Karpas-422 (cell line): ENCODE data around the gene DMXL2. TPM values are rescaled to one million over a fixed set of nuclear protein-coding genes. Genes with fewer than 3 reads are reported as not detected.
A peak's percentile ranks its signal among the peaks of the same experiment; 100 is the strongest.

ENCODE experiments used
- DNase-seq: peaks from one replicate; pipeline ENCODE4 v3.0.0-alpha.2; 2015
- H2AFZ ChIP-seq: fragments of 200-600 bp; sonication (generic); 2 replicates; pipeline ENCODE4 v1.6.1; 2014; ENCODE audit warnings: antibody characterized with exemption, low read length, mixed read lengths
- H3K27ac ChIP-seq: fragments of 200-600 bp; sonication (generic); 2 replicates; pipeline ENCODE4 v1.5.1; 2014; ENCODE audit warnings: mild to moderate bottlenecking, low read length, moderate library complexity
- H3K27me3 ChIP-seq: fragments of 200-600 bp; sonication (generic); 2 replicates; pipeline ENCODE4 v1.6.1; 2014; ENCODE audit warnings: low read length, mixed read lengths
- H3K36me3 ChIP-seq: fragments of 200-600 bp; sonication (generic); 2 replicates; pipeline ENCODE4 v1.6.1; 2014; ENCODE audit warnings: low read length, mixed read lengths; ENCODE audit not compliant: insufficient read depth
- H3K4me1 ChIP-seq: fragments of 200-600 bp; sonication (generic); 2 replicates; pipeline ENCODE4 v1.6.1; 2014; ENCODE audit warnings: mild to moderate bottlenecking, low read length, mixed read lengths
- H3K4me2 ChIP-seq: fragments of 200-600 bp; sonication (generic); 2 replicates; pipeline ENCODE4 v1.6.1; 2014; ENCODE audit warnings: low read length, low read depth, mild to moderate bottlenecking; ENCODE audit not compliant: poor library complexity, severe bottlenecking
- H3K4me3 ChIP-seq: fragments of 200-600 bp; sonication (generic); 2 replicates; pipeline ENCODE4 v1.5.1; 2014; ENCODE audit warnings: mild to moderate bottlenecking, antibody characterized with exemption, low read length, mixed read lengths
- H3K79me2 ChIP-seq: fragments of 200-600 bp; sonication (generic); 2 replicates; pipeline ENCODE4 v1.6.1; 2014; ENCODE audit warnings: mild to moderate bottlenecking, low read length, mixed read lengths
- H3K9ac ChIP-seq: fragments of 200-600 bp; sonication (generic); 2 replicates; pipeline ENCODE4 v1.6.0; 2014; ENCODE audit warnings: low read length
- H3K9me2 ChIP-seq: fragments of 200-600 bp; sonication (generic), shearing (Covaris generic); replicated peaks from 2 replicates; pipeline ENCODE4 v1.6.0; 2014; ENCODE audit warnings: mild to moderate bottlenecking, low read length, moderate library complexity; ENCODE audit not compliant: insufficient read depth
- H3K9me3 ChIP-seq: fragments of 300-700, 200-600 bp; sonication (generic); 2 replicates; pipeline ENCODE4 v1.6.1; 2014; ENCODE audit warnings: low read length, mixed read lengths
- H4K20me1 ChIP-seq: fragments of 200-600 bp; sonication (generic); 2 replicates; pipeline ENCODE4 v1.6.1; 2014; ENCODE audit warnings: mild to moderate bottlenecking, antibody characterized with exemption, low read length, low read depth; ENCODE audit not compliant: insufficient read depth
- total RNA-seq: library from RNA; depleted of rRNA; stranded (reverse); fragments of >200 nt; shearing (Covaris generic); gene quantifications from 2 replicates; pipeline ENCODE4 v1.2.3, GENCODE V29; 2014; ENCODE audit warnings: low replicate concordance

DMXL2 gene
- total RNA-seq, 1 experiment from 2014 or later = 17.8 TPM

GRCh38 chr15:51600114-51600513, 22.5 kb downstream of the DMXL2 start:
- Histone ChIP-seq H3K27me3 (no peaks in the 10 kb centered on the region), H2AFZ (no peak overlapping the region), H3K36me3 (no peaks in the 10 kb centered on the region), H3K79me2 (no peaks in the 10 kb centered on the region), H3K4me3 (no peak overlapping the region), H4K20me1 (0 out of 2 replicates have a peak, but pooled peaks cover 3% of the 10 kb centered on the region), H3K27ac (no peak overlapping the region), H3K4me1 (no peaks in the 10 kb centered on the region), H3K9me2 (no peaks in the 10 kb centered on the region), H3K9me3 (no peaks in the 10 kb centered on the region), H3K9ac (no peak overlapping the region), H3K4me2 (no peak overlapping the region)
- DNase-seq = no peak

- peak; percentile 50 for DNase-seq
- no peaks in the 10 kb centered on the region for H3K36me3 ChIP-seq
- no peak overlapping the region for H3K4me3 ChIP-seq
- H2AFZ ChIP-seq = no peak overlapping the region
- H3K27ac ChIP-seq = no peak overlapping the region
- H4K20me1 ChIP-seq = no peaks in the 10 kb centered on the region
- no peaks in the 10 kb centered on the region for H3K27me3 ChIP-seq
- no peaks in the 10 kb centered on the region for H3K9me2 ChIP-seq
- no peaks in the 10 kb centered on the region for H3K9me3 ChIP-seq
- H3K4me2 ChIP-seq = no peak overlapping the region
- H3K79me2 ChIP-seq = no peaks in the 10 kb centered on the region
- no peak overlapping the region for H3K9ac ChIP-seq
- H3K4me1 ChIP-seq = no peaks in the 10 kb centered on the region
Observed at GRCh38 chr15:51589881-51590568, 32.5 kb downstream of the DMXL2 start.

- no peak overlapping the region for H3K4me3 ChIP-seq
- H4K20me1 ChIP-seq = no peaks in the 10 kb centered on the region
- no peak overlapping the region for H3K9ac ChIP-seq
- H3K4me1 ChIP-seq = no peaks in the 10 kb centered on the region
- no peak for DNase-seq
- H3K9me3 ChIP-seq = no peaks in the 10 kb centered on the region
- H2AFZ ChIP-seq = no peak overlapping the region
- no peaks in the 10 kb centered on the region for H3K36me3 ChIP-seq
- H3K27ac ChIP-seq = no peak overlapping the region
- H3K9me2 ChIP-seq = no peaks in the 10 kb centered on the region
- H3K4me2 ChIP-seq = no peak overlapping the region
- H3K27me3 ChIP-seq = no peaks in the 10 kb centered on the region
- H3K79me2 ChIP-seq = no peaks in the 10 kb centered on the region
Observed at GRCh38 chr15:51588966-51589365, 33.6 kb downstream of the DMXL2 start.

GRCh38 chr15:51585986-51586385, 36.6 kb downstream of the DMXL2 start:
- no peak for DNase-seq
- Histone ChIP-seq H3K79me2 (no peaks in the 10 kb centered on the region), H3K9ac (no peak overlapping the region), H3K27me3 (no peaks in the 10 kb centered on the region), H3K27ac (no peak overlapping the region), H3K4me1 (no peaks in the 10 kb centered on the region), H3K9me3 (no peaks in the 10 kb centered on the region), H3K9me2 (no peaks in the 10 kb centered on the region), H2AFZ (no peak overlapping the region), H3K4me3 (no peak overlapping the region), H3K4me2 (no peak overlapping the region), H4K20me1 (no peaks in the 10 kb centered on the region), H3K36me3 (no peaks in the 10 kb centered on the region)

- Histone ChIP-seq H3K36me3 (no peaks in the 10 kb centered on the region), H3K4me1 (no peaks in the 10 kb centered on the region), H3K9me3 (no peaks in the 10 kb centered on the region), H3K9ac (no peak overlapping the region), H3K4me3 (no peak overlapping the region), H3K9me2 (no peaks in the 10 kb centered on the region), H4K20me1 (no peaks in the 10 kb centered on the region), H3K4me2 (no peak overlapping the region), H3K27ac (no peak overlapping the region), H3K27me3 (no peaks in the 10 kb centered on the region), H2AFZ (no peak overlapping the region), H3K79me2 (no peaks in the 10 kb centered on the region)
- no peak for DNase-seq
Observed at GRCh38 chr15:51580982-51581381, 41.6 kb downstream of the DMXL2 start.

DNA sequence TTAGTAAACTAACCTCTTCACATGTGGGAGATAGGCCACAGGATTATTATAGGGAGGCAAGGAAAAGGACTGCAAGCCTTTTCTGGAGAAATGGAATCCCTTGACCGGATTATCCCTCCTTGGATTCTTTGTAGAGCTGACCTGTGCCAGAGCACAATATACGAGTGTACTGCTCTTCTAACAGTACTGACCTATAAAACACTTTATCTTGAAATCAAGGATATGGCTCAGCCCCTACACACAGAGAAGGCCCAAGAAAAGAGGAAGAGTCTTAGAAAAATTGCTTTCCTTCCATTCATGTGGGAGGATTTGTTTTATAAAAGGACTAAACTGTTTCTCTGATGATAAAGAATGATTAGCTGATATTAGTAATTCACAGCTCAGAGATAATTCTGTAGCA, 42.2 kb downstream of the DMXL2 start:
- Histone ChIP-seq H3K4me2 (no peak overlapping the region), H3K27me3 (no peaks in the 10 kb centered on the region), H3K4me3 (no peak overlapping the region), H3K36me3 (no peaks in the 10 kb centered on the region), H3K79me2 (no peaks in the 10 kb centered on the region), H3K9ac (no peak overlapping the region), H3K27ac (no peak overlapping the region), H4K20me1 (no peaks in the 10 kb centered on the region), H2AFZ (no peak overlapping the region), H3K4me1 (no peaks in the 10 kb centered on the region), H3K9me2 (no peaks in the 10 kb centered on the region), H3K9me3 (no peaks in the 10 kb centered on the region)
- no peak for DNase-seq

DNA sequence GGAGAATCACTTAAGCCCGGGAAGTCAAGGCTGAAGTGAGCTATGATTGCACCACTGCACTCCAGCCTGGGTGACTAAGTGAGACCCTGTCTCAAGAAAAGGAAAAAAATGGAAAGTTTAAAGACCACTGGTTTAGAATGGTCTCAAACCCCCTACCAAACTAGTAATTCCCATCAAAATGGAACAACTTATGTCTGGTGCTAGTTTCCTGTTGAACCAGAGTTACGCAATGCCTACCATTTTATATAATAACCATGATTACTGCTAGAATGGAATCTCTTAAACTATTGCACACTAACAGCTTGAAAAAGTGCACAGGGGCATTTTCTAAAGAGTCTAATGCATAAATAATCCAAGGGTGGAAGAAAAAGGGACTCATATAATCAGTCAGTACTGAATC, 43.6 kb downstream of the DMXL2 start:
- Histone ChIP-seq H2AFZ (no peak overlapping the region), H3K4me2 (no peak overlapping the region), H3K36me3 (no peaks in the 10 kb centered on the region), H3K27me3 (no peaks in the 10 kb centered on the region), H3K4me3 (no peak overlapping the region), H3K27ac (no peak overlapping the region), H3K9me3 (no peaks in the 10 kb centered on the region), H3K9me2 (no peaks in the 10 kb centered on the region), H3K9ac (no peak overlapping the region), H4K20me1 (no peaks in the 10 kb centered on the region), H3K79me2 (no peaks in the 10 kb centered on the region), H3K4me1 (no peaks in the 10 kb centered on the region)
- no peak for DNase-seq

- Histone ChIP-seq H4K20me1 (no peaks in the 10 kb centered on the region), H3K79me2 (no peaks in the 10 kb centered on the region), H3K9me3 (no peaks in the 10 kb centered on the region), H3K4me1 (no peaks in the 10 kb centered on the region), H3K4me3 (no peak overlapping the region), H2AFZ (no peak overlapping the region), H3K9me2 (no peaks in the 10 kb centered on the region), H3K27me3 (no peaks in the 10 kb centered on the region), H3K4me2 (no peak overlapping the region), H3K27ac (no peak overlapping the region), H3K36me3 (no peaks in the 10 kb centered on the region), H3K9ac (no peak overlapping the region)
- DNase-seq = no peak
Observed at GRCh38 chr15:51577636-51578304, 44.8 kb downstream of the DMXL2 start.
